ENCODE data around the gene PPFIA4.

The PPFIA4 gene

GRCh38 chr1:203121186-203122015 is 95.1 kb downstream of the PPFIA4 start:
- H3K4me3 ChIP-seq (ENCODE audit: low read depth, low read length): no peak overlapping the region
- TF ChIP-seq CTCF (IDR thresholded peaks at IDR 0.05; ENCODE audit: control insufficient read depth, extremely low read depth, insufficient read depth): no peak
- no peak for DNase-seq (ENCODE audit: low read depth)

- TF ChIP-seq CTCF (IDR thresholded peaks at IDR 0.05; ENCODE audit: control insufficient read depth, extremely low read depth, insufficient read depth): no peak
- H3K4me3 ChIP-seq (ENCODE audit: low read depth, low read length): no peak overlapping the region
- no peak for DNase-seq (ENCODE audit: low read depth)
These were observed 95.9 kb downstream of the PPFIA4 start for GRCh38 chr1:203122159-203122558.

DNA sequence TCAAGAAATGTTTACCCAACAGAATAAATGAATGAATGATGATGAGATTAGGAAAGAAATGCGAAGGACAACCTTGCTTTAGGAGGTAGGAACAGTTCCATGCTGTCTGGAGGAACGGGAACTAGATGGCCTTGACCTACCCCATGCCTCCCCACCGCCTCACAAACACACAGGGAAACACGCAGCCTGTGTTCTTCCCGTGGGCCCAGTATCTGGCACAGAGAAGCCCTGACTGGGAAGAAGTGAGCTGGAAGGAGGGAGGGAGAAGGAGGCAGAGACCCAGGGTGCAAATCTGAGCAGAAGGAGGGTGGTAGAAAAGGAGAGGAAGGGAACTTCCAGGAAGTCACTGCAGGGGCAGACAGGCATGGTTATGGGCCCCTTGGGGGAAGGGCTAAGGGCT is 97.7 kb downstream of the PPFIA4 start:
- no peak for DNase-seq (ENCODE audit: low read depth)
- TF ChIP-seq CTCF (IDR thresholded peaks at IDR 0.05; ENCODE audit: control insufficient read depth, extremely low read depth, insufficient read depth): no peak
- H3K4me3 ChIP-seq (ENCODE audit: low read depth, low read length): no peak overlapping the region

DNA sequence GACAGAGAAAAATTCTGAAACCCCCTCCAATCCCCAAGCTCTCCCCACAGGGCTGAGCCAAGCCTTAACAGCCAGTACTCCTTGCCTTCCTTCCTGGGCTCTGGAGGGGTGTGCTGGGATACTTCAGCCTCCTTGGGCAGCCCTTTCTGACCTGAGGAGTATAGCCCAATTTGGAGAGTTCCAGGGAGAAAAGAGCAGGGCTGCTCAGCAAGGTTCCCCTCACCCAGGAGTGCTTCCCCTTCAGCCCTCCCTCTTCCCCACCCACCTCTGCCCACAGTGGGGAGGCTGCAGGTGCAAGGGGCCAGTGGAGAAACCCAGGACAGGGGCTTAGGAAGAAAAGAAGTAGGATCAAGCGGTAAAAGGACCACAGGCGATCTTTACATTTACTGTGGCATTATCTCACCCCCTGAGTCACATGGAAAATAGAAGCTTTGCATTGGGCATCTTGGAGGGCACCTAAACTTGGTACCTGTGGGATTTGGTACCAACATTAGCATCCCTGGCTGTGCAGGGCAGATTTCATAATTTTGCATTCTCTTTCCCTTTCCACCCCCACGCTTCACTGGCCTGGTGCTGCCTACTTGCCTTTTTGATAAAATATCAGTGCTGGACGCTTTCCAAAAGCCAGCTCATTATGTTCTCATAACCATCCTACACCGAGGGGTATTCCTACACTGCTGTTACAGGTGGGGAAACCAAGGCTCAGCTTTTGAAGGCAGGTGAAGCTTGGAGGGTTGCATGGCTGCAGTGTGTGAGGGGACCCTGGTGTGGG is 98.4 kb downstream of the PPFIA4 start:
- no peak for TF ChIP-seq CTCF (IDR thresholded peaks at IDR 0.05; ENCODE audit: control insufficient read depth, extremely low read depth, insufficient read depth)
- no peak overlapping the region for H3K4me3 ChIP-seq (ENCODE audit: low read depth, low read length)
- no peak for DNase-seq (ENCODE audit: low read depth)

DNA sequence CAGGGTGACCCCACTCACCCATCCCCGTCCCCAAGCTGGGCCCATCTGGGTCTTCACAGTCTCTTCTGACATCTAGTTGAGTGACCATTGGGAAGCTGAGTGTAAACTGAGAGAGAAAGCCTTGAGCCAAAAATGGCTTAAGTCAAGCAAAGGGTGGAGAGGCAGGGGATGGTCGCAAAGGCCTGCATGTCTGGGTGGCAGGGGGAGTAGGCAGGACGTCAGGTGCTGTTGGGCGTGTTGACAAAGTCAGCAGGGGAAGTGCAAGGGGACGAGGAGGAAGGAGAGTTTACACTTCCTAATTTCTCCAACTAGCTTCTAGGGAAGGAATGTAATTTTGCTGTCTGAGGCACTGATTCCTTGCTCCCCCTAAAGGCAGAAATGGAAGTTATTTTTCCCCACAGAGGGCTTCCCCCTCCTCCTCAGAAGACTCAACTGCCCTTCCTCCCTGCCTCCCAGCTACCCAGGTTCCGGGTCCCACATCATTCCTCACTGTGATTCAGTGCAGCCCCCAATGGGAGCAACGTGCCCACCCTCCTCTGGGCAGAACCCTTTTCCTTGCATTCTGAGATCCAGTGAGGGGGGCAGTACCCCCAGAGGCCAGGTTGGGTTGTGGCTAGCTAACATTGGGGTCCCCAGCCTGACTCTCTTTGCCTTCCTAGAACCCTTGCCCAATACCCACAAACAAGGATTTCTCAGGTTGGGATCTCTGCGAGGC is 100.0 kb downstream of the PPFIA4 start:
- TF ChIP-seq CTCF (IDR thresholded peaks at IDR 0.05; ENCODE audit: control insufficient read depth, extremely low read depth, insufficient read depth): peak; percentile 31
- no peak overlapping the region for H3K4me3 ChIP-seq (ENCODE audit: low read depth, low read length)
- no peak for DNase-seq (ENCODE audit: low read depth)

GRCh38 chr1:203126866-203127665 is 100.8 kb downstream of the PPFIA4 start:
- no peak for TF ChIP-seq CTCF (IDR thresholded peaks at IDR 0.05; ENCODE audit: control insufficient read depth, extremely low read depth, insufficient read depth)
- no peak for DNase-seq (ENCODE audit: low read depth)
- H3K4me3 ChIP-seq (ENCODE audit: low read depth, low read length): peak overlapping the region; percentile 51

All from LNCaP clone FGC (cell line).